OCI-LY7 (cell line): ENCODE results near the gene YBX2. TPM values are rescaled to one million over a fixed set of nuclear protein-coding genes. Genes with fewer than 3 reads are reported as not detected.

ENCODE experiments used
- BruUV-seq: library from RNA; stranded (reverse); fragments of 400-500 nt; replicated peaks from 2 replicates; lab custom pipeline; 2021; lab: Mats Ljungman, UMichigan
- CTCF ChIA-PET: fragments of 300-600 bp; sonication (Branson Sonifier 250); formaldehyde crosslinking; loops from one replicate; lab custom pipeline; 2022; ENCODE audit warnings: antibody characterized with exemption; ENCODE audit not compliant: unreplicated experiment; lab: Charles Lee
- POLR2A ChIA-PET: fragments of 300-600 bp; sonication (Branson Sonifier 250); formaldehyde crosslinking; loops from one replicate; lab custom pipeline; 2022; ENCODE audit warnings: antibody characterized with exemption; lab: Charles Lee
- DNase-seq: peaks from one replicate; pipeline ENCODE4 v3.0.0-alpha.2; 2015; ENCODE audit warnings: low spot score
- H2AFZ ChIP-seq: fragments of 200-600 bp; sonication (generic), shearing (Covaris generic); 2 replicates; pipeline ENCODE4 v1.6.1; 2014; ENCODE audit warnings: mild to moderate bottlenecking, antibody characterized with exemption, low read length, moderate library complexity
- H3K27ac ChIP-seq: fragments of 200-600 bp; sonication (generic); 2 replicates; pipeline ENCODE4 v1.5.1; 2014; ENCODE audit warnings: mixed run types, low read depth, mild to moderate bottlenecking, moderate library complexity, low read length, inconsistent platforms; ENCODE audit not compliant: poor library complexity, severe bottlenecking
- H3K36me3 ChIP-seq: fragments of 200-600 bp; sonication (generic); 2 replicates; pipeline ENCODE4 v1.6.1; 2014; ENCODE audit warnings: mild to moderate bottlenecking, antibody characterized with exemption, low read length, moderate library complexity, mixed read lengths; ENCODE audit not compliant: insufficient read depth
- H3K4me1 ChIP-seq: fragments of 200-600 bp; sonication (generic); 2 replicates; pipeline ENCODE4 v1.5.1; 2014; ENCODE audit warnings: mild to moderate bottlenecking, low read length; ENCODE audit not compliant: insufficient read depth, poor library complexity, severe bottlenecking
- H3K4me2 ChIP-seq: fragments of 200-600 bp; sonication (generic); 2 replicates; pipeline ENCODE4 v1.6.1; 2014; ENCODE audit warnings: mild to moderate bottlenecking, low read length
- H3K4me3 ChIP-seq: fragments of 200-600 bp; sonication (generic); 2 replicates; pipeline ENCODE4 v1.5.1; 2014; ENCODE audit warnings: mild to moderate bottlenecking, low read depth, low read length; ENCODE audit not compliant: poor library complexity, severe bottlenecking
- H3K79me2 ChIP-seq: fragments of 200-600 bp; sonication (generic); 2 replicates; pipeline ENCODE4 v1.6.1; 2016; ENCODE audit warnings: low read depth, mild to moderate bottlenecking, low read length, moderate library complexity, mixed read lengths; ENCODE audit not compliant: insufficient read depth
- H3K9me2 ChIP-seq: fragments of 200-600 bp; sonication (generic); 2 replicates; pipeline ENCODE4 v1.6.1; 2016; ENCODE audit warnings: mild to moderate bottlenecking, low read length, mixed read lengths; ENCODE audit not compliant: insufficient read depth
- H3K9me3 ChIP-seq: fragments of 200-600 bp; sonication (generic); 2 replicates; pipeline ENCODE4 v1.6.1; 2014; ENCODE audit warnings: mild to moderate bottlenecking, mixed run types, low read length, mixed read lengths
- H4K20me1 ChIP-seq: fragments of 200-600 bp; sonication (generic); 2 replicates; pipeline ENCODE4 v1.6.1; 2014; ENCODE audit warnings: mild to moderate bottlenecking, antibody characterized with exemption, low read length, moderate library complexity, mixed read lengths; ENCODE audit not compliant: insufficient read depth
- EZH2phosphoT487 ChIP-seq: fragments of 200-600 bp; sonication (generic); IDR thresholded peaks from 2 replicates; pipeline ENCODE4 v1.6.1; 2018; ENCODE audit warnings: low read depth, borderline replicate concordance, mild to moderate bottlenecking, mixed run types, antibody characterized with exemption, low read length, moderate library complexity, mixed read lengths
- intact Hi-C: fragments of 100-400 bp; cut with micrococcal nuclease; formaldehyde crosslinking; loops from one replicate; pipeline ENCODE4 v1.10.0; 2022; ENCODE audit not compliant: unreplicated experiment
- small RNA-seq: library from RNA; depleted of rRNA; stranded (forward); fragments of <200 nt; gene quantifications from one replicate; pipeline ENCODE3, GENCODE V24; 2014
- total RNA-seq, 2 experiments: library from RNA; depleted of rRNA in 1 of 2; stranded (reverse); fragments of >200 nt in 1 of 2; shearing (Covaris generic) in 1 of 2; gene quantifications; 2 replicates each; pipeline ENCODE4 v1.2.3, GENCODE V29; 2014 to 2022
- TF ChIP-seq, protein P1 (sequence below): fragments of 200-600 bp; sonication (generic); conservative IDR thresholded peaks from 2 replicates; pipeline ENCODE4 v1.5.1; 2014; ENCODE audit warnings: mild to moderate bottlenecking, antibody characterized with exemption, low read length, moderate library complexity, mixed read lengths

The YBX2 gene
- total RNA-seq, 2 experiments from 2014 or later = 6.7 to 9.8 TPM

DNA sequence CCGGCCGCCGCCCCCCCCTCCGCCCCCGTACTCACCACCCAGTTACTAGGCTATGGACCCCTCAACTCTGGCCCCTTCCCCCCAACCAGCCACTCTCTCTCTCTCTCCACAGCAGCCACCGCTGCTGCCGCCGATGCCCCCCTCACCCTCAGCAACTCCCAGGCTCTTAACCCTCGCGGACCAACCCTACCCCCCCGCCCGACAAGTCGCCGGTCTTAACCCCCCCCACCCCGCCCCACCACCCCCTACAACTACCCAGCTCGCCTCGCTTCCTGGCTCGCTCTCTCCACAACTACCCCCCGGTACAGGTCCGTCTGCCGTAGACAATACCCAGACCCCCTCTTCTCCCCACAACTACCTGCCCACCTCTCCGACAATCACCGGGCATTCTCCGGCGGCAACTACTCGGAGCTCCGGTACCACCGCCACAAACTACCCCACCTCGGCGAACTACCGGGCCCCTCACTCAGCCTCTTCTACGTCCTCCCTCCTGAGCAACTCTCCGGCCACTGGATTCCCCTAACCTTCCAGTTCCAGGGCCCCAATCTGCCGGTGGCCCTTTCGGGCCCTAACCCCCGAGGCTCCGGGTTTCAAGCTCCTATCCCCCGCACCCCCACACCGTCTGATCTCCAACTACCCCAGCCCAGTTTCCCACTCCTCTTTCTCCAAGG, 55.9 kb downstream of the YBX2 start:
- peaks cover 34% of the 10 kb centered on the region for H3K79me2 ChIP-seq
- peak overlapping the region; percentile 86 for H3K27ac ChIP-seq
- peaks cover 60% of the 10 kb centered on the region for H3K4me1 ChIP-seq
- no peaks in the 10 kb centered on the region for H3K9me2 ChIP-seq
- BruUV-seq = no TSS peak
- intact Hi-C loops = loop anchor here (2.0 to 5.0 kb wide), 3 partner anchors 14 to 244 kb away; partner anchors contain the start of genes ELP5, POLR2A and SLC35G6
- H3K36me3 ChIP-seq = peaks cover 52% of the 10 kb centered on the region
- POLR2A ChIA-PET = interaction anchor here (0.6 to 0.7 kb wide), 2 partner anchors 38 to 112 kb away, joined by 6 to 7 read pairs; no protein-coding TSS in a partner anchor
- H3K4me3 ChIP-seq = peak overlapping the region; percentile 100
- H2AFZ ChIP-seq = no peak overlapping the region; the same call in 1 of the 2 replicates
- H3K9me3 ChIP-seq = no peaks in the 10 kb centered on the region
- TF ChIP-seq, protein P1, sequence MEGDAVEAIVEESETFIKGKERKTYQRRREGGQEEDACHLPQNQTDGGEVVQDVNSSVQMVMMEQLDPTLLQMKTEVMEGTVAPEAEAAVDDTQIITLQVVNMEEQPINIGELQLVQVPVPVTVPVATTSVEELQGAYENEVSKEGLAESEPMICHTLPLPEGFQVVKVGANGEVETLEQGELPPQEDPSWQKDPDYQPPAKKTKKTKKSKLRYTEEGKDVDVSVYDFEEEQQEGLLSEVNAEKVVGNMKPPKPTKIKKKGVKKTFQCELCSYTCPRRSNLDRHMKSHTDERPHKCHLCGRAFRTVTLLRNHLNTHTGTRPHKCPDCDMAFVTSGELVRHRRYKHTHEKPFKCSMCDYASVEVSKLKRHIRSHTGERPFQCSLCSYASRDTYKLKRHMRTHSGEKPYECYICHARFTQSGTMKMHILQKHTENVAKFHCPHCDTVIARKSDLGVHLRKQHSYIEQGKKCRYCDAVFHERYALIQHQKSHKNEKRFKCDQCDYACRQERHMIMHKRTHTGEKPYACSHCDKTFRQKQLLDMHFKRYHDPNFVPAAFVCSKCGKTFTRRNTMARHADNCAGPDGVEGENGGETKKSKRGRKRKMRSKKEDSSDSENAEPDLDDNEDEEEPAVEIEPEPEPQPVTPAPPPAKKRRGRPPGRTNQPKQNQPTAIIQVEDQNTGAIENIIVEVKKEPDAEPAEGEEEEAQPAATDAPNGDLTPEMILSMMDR = no peak
- no peak for TF ChIP-seq EZH2phosphoT487
- peak overlapping the region; percentile 82 for H3K4me2 ChIP-seq
- CTCF ChIA-PET = interaction anchor here (0.8 to 1.4 kb wide), 2 partner anchors 18 to 319 kb away, joined by 3 to 4 read pairs; no protein-coding TSS in a partner anchor
- H4K20me1 ChIP-seq = 0 out of 2 replicates have a peak, but pooled peaks cover 8% of the 10 kb centered on the region
- DNase-seq = peak; percentile 48

Small RNA genes lying within 50 kb of the gene (small RNA-seq; reads per million reads assigned to genes)
- gene AC026954.2 = not detected
- not detected for gene RF00019

Other genes starting within 250 kb of the YBX2 start
Only the 30 nearest of the 31 such genes appear.
- gene ASGR2, start 179.8 kb downstream of the YBX2 start, total RNA-seq (2014; rRNA removed; shearing (Covaris generic)) = not detected in 2 replicates
- not detected in 2 replicates for gene ASGR2, start 179.8 kb downstream of the YBX2 start, total RNA-seq (2022)
- 0.23 and 1.1 TPM in 2 replicates for gene ASGR1, start 115.3 kb downstream of the YBX2 start, total RNA-seq (2014; rRNA removed; shearing (Covaris generic))
- gene ASGR1, start 115.3 kb downstream of the YBX2 start, total RNA-seq (2022) = 0.85 and 1.2 TPM in 2 replicates
- 9.0 and 15.4 TPM in 2 replicates for gene DLG4, start 74.8 kb downstream of the YBX2 start, total RNA-seq (2014; rRNA removed; shearing (Covaris generic))
- 27.3 and 30.2 TPM in 2 replicates for gene DLG4, start 74.8 kb downstream of the YBX2 start, total RNA-seq (2022)
- gene ACADVL, start 74.7 kb downstream of the YBX2 start, total RNA-seq (2014; rRNA removed; shearing (Covaris generic)) = 226 and 297 TPM in 2 replicates
- 204 and 238 TPM in 2 replicates for gene ACADVL, start 74.7 kb downstream of the YBX2 start, total RNA-seq (2022)
- gene DVL2, start 60.1 kb downstream of the YBX2 start, total RNA-seq (2014; rRNA removed; shearing (Covaris generic)) = 84.3 and 98.8 TPM in 2 replicates
- 99.9 and 100 TPM in 2 replicates for gene DVL2, start 60.1 kb downstream of the YBX2 start, total RNA-seq (2022)
- gene PHF23, start 55.2 kb downstream of the YBX2 start, total RNA-seq (2014; rRNA removed; shearing (Covaris generic)) = 47.7 and 50.8 TPM in 2 replicates
- 36.5 and 43.3 TPM in 2 replicates for gene PHF23, start 55.2 kb downstream of the YBX2 start, total RNA-seq (2022)
- 106 and 128 TPM in 2 replicates for gene GABARAP, start 52.2 kb downstream of the YBX2 start, total RNA-seq (2014; rRNA removed; shearing (Covaris generic))
- gene GABARAP, start 52.2 kb downstream of the YBX2 start, total RNA-seq (2022) = 199 and 207 TPM in 2 replicates
- 52.1 and 53.2 TPM in 2 replicates for gene CTDNEP1, start 42.9 kb downstream of the YBX2 start, total RNA-seq (2014; rRNA removed; shearing (Covaris generic))
- gene CTDNEP1, start 42.9 kb downstream of the YBX2 start, total RNA-seq (2022) = 161 and 173 TPM in 2 replicates
- gene ELP5, start 42.4 kb downstream of the YBX2 start, total RNA-seq (2014; rRNA removed; shearing (Covaris generic)) = 71.7 and 84.6 TPM in 2 replicates
- 96.8 and 97.3 TPM in 2 replicates for gene ELP5, start 42.4 kb downstream of the YBX2 start, total RNA-seq (2022)
- gene CLDN7, start 32.2 kb downstream of the YBX2 start, total RNA-seq (2014; rRNA removed; shearing (Covaris generic)) = 0.28 TPM in 1 of 2 replicates, not detected in the other
- gene CLDN7, start 32.2 kb downstream of the YBX2 start, total RNA-seq (2022) = 0.32 and 0.65 TPM in 2 replicates
- gene SLC2A4, start 12.9 kb downstream of the YBX2 start, total RNA-seq (2014; rRNA removed; shearing (Covaris generic)) = 0.49 and 0.63 TPM in 2 replicates
- gene SLC2A4, start 12.9 kb downstream of the YBX2 start, total RNA-seq (2022) = 0.30 and 0.61 TPM in 2 replicates
- 491 and 519 TPM in 2 replicates for gene EIF5A, start 13.0 kb upstream of the YBX2 start, total RNA-seq (2014; rRNA removed; shearing (Covaris generic))
- gene EIF5A, start 13.0 kb upstream of the YBX2 start, total RNA-seq (2022) = 692 and 803 TPM in 2 replicates
- gene GPS2, start 20.7 kb upstream of the YBX2 start, total RNA-seq (2014; rRNA removed; shearing (Covaris generic)) = 70.4 and 70.5 TPM in 2 replicates
- 75.0 and 80.8 TPM in 2 replicates for gene GPS2, start 20.7 kb upstream of the YBX2 start, total RNA-seq (2022)
- gene NEURL4, start 34.7 kb upstream of the YBX2 start, total RNA-seq (2014; rRNA removed; shearing (Covaris generic)) = 30.2 and 34.7 TPM in 2 replicates
- gene NEURL4, start 34.7 kb upstream of the YBX2 start, total RNA-seq (2022) = 50.2 and 66.8 TPM in 2 replicates
- 113 and 117 TPM in 2 replicates for gene ACAP1, start 41.9 kb upstream of the YBX2 start, total RNA-seq (2014; rRNA removed; shearing (Covaris generic))
- gene ACAP1, start 41.9 kb upstream of the YBX2 start, total RNA-seq (2022) = 256 and 259 TPM in 2 replicates
- 4.1 and 6.0 TPM in 2 replicates for gene KCTD11, start 57.5 kb upstream of the YBX2 start, total RNA-seq (2014; rRNA removed; shearing (Covaris generic))
- 7.6 and 8.6 TPM in 2 replicates for gene KCTD11, start 57.5 kb upstream of the YBX2 start, total RNA-seq (2022)
- gene TMEM95, start 60.5 kb upstream of the YBX2 start, total RNA-seq (2014; rRNA removed; shearing (Covaris generic)) = not detected in 2 replicates
- 0.31 TPM in 1 of 2 replicates, not detected in the other for gene TMEM95, start 60.5 kb upstream of the YBX2 start, total RNA-seq (2022)
- gene TNK1, start 86.5 kb upstream of the YBX2 start, total RNA-seq (2014; rRNA removed; shearing (Covaris generic)) = 2.9 and 5.0 TPM in 2 replicates
- 4.8 and 6.4 TPM in 2 replicates for gene TNK1, start 86.5 kb upstream of the YBX2 start, total RNA-seq (2022)
- gene PLSCR3, start 99.9 kb upstream of the YBX2 start, total RNA-seq (2014; rRNA removed; shearing (Covaris generic)) = 8.9 and 15.3 TPM in 2 replicates
- 23.1 and 27.6 TPM in 2 replicates for gene PLSCR3, start 99.9 kb upstream of the YBX2 start, total RNA-seq (2022)
- 108 and 165 TPM in 2 replicates for gene TMEM256, start 109.5 kb upstream of the YBX2 start, total RNA-seq (2014; rRNA removed; shearing (Covaris generic))
- 96.6 and 107 TPM in 2 replicates for gene TMEM256, start 109.5 kb upstream of the YBX2 start, total RNA-seq (2022)
- gene NLGN2, start 113.2 kb upstream of the YBX2 start, total RNA-seq (2014; rRNA removed; shearing (Covaris generic)) = 0.06 TPM in 1 of 2 replicates, not detected in the other
- 1.2 TPM in 1 of 2 replicates, not detected in the other for gene NLGN2, start 113.2 kb upstream of the YBX2 start, total RNA-seq (2022)
- gene SPEM1, start 125.7 kb upstream of the YBX2 start, total RNA-seq (2014; rRNA removed; shearing (Covaris generic)) = not detected in 2 replicates
- not detected in 2 replicates for gene SPEM1, start 125.7 kb upstream of the YBX2 start, total RNA-seq (2022)
- not detected in 2 replicates for gene SPEM2, start 131.0 kb upstream of the YBX2 start, total RNA-seq (2014; rRNA removed; shearing (Covaris generic))
- not detected in 2 replicates for gene SPEM2, start 131.0 kb upstream of the YBX2 start, total RNA-seq (2022)
- not detected in 2 replicates for gene SPEM3, start 134.2 kb upstream of the YBX2 start, total RNA-seq (2014; rRNA removed; shearing (Covaris generic))
- gene SPEM3, start 134.2 kb upstream of the YBX2 start, total RNA-seq (2022) = not detected in 2 replicates
- 13.4 and 15.6 TPM in 2 replicates for gene TMEM102, start 140.8 kb upstream of the YBX2 start, total RNA-seq (2014; rRNA removed; shearing (Covaris generic))
- 16.6 and 18.9 TPM in 2 replicates for gene TMEM102, start 140.8 kb upstream of the YBX2 start, total RNA-seq (2022)
- 1.3 and 2.8 TPM in 2 replicates for gene FGF11, start 144.9 kb upstream of the YBX2 start, total RNA-seq (2014; rRNA removed; shearing (Covaris generic))
- gene FGF11, start 144.9 kb upstream of the YBX2 start, total RNA-seq (2022) = 9.9 and 11.0 TPM in 2 replicates
- 12.7 and 13.2 TPM in 2 replicates for gene CHRNB1, start 150.4 kb upstream of the YBX2 start, total RNA-seq (2014; rRNA removed; shearing (Covaris generic))
- 13.4 and 15.6 TPM in 2 replicates for gene CHRNB1, start 150.4 kb upstream of the YBX2 start, total RNA-seq (2022)
- 3.4 and 3.5 TPM in 2 replicates for gene ZBTB4, start 185.0 kb upstream of the YBX2 start, total RNA-seq (2014; rRNA removed; shearing (Covaris generic))
- 3.9 and 4.6 TPM in 2 replicates for gene ZBTB4, start 185.0 kb upstream of the YBX2 start, total RNA-seq (2022)
- gene SLC35G6, start 186.8 kb upstream of the YBX2 start, total RNA-seq (2014; rRNA removed; shearing (Covaris generic)) = not detected in 2 replicates
- gene SLC35G6, start 186.8 kb upstream of the YBX2 start, total RNA-seq (2022) = not detected in 2 replicates
- 76.6 and 84.2 TPM in 2 replicates for gene POLR2A, start 189.7 kb upstream of the YBX2 start, total RNA-seq (2014; rRNA removed; shearing (Covaris generic))
- 218 and 264 TPM in 2 replicates for gene POLR2A, start 189.7 kb upstream of the YBX2 start, total RNA-seq (2022)